DND-41 (cell line): ENCODE data around the gene DCLK1.

Experiments
- EZH2 ChIP-seq: IDR thresholded peaks from 3 replicates; pipeline ENCODE4 v1.6.1; 2012; ENCODE audit warnings: borderline replicate concordance, low read depth, mild to moderate bottlenecking, moderate library complexity, low read length, inconsistent platforms; ENCODE audit not compliant: severe bottlenecking
- TF ChIP-seq, protein P1 (sequence below): IDR thresholded peaks from 2 replicates; pipeline ENCODE4 v1.5.1; 2012; ENCODE audit warnings: borderline replicate concordance, low read length, moderate library complexity, mild to moderate bottlenecking; ENCODE audit not compliant: poor library complexity, severe bottlenecking; ENCODE audit errors: extremely low read depth

GRCh38 chr13:36006347-36006746 lies 124.8 kb downstream of the DCLK1 start:
- TF ChIP-seq, protein P1, sequence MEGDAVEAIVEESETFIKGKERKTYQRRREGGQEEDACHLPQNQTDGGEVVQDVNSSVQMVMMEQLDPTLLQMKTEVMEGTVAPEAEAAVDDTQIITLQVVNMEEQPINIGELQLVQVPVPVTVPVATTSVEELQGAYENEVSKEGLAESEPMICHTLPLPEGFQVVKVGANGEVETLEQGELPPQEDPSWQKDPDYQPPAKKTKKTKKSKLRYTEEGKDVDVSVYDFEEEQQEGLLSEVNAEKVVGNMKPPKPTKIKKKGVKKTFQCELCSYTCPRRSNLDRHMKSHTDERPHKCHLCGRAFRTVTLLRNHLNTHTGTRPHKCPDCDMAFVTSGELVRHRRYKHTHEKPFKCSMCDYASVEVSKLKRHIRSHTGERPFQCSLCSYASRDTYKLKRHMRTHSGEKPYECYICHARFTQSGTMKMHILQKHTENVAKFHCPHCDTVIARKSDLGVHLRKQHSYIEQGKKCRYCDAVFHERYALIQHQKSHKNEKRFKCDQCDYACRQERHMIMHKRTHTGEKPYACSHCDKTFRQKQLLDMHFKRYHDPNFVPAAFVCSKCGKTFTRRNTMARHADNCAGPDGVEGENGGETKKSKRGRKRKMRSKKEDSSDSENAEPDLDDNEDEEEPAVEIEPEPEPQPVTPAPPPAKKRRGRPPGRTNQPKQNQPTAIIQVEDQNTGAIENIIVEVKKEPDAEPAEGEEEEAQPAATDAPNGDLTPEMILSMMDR = no peak
- TF ChIP-seq EZH2 = no peak
